Activated CD4-positive, alpha-beta T cell treated with anti-CD3 and anti-CD28 coated beads for 36 hours (primary cell): ENCODE results near the gene JAK1. TPM values are rescaled to one million over a fixed set of nuclear protein-coding genes. Genes with fewer than 3 reads are reported as not detected.
A peak's percentile ranks its signal among the peaks of the same experiment; 100 is the strongest.
"Not testable (repeated sequence)": the region's sequence is repeated elsewhere in the genome, so short reads cannot be mapped to it uniquely, and the experiment has no call there.

ENCODE experiments used
- ATAC-seq: fragments of 200-7000 bp; cut with Tn5 transposase; one replicate; pipeline ENCODE4 v1.10.0; 2021; ENCODE audit warnings: mild to moderate bottlenecking, moderate library complexity
- CTCF ChIA-PET: fragments of 350-600 bp; sonication (Branson Sonifier 250); formaldehyde crosslinking; loops from one replicate; lab custom pipeline; 2021; ENCODE audit warnings: antibody characterized with exemption; lab: Charles Lee
- POLR2A ChIA-PET: fragments of 350-600 bp; sonication (Branson Sonifier 250); formaldehyde crosslinking; loops from one replicate; lab custom pipeline; 2021; ENCODE audit warnings: antibody characterized with exemption, inconsistent platforms; lab: Charles Lee
- DNase-seq: peaks from one replicate; pipeline ENCODE4 v3.0.0-alpha.2; 2020
- H3K27ac Mint-ChIP-seq: one replicate; pipeline ENCODE4 v1.8.0; 2021; ENCODE audit warnings: mixed read lengths
- H3K27me3 Mint-ChIP-seq: one replicate; pipeline ENCODE4 v1.8.0; 2021; ENCODE audit warnings: mixed read lengths
- H3K36me3 Mint-ChIP-seq: one replicate; pipeline ENCODE4 v1.8.0; 2021; ENCODE audit warnings: low read depth, mixed read lengths
- H3K4me1 Mint-ChIP-seq: one replicate; pipeline ENCODE4 v1.8.0; 2021; ENCODE audit warnings: mixed read lengths
- H3K4me3 Mint-ChIP-seq: one replicate; pipeline ENCODE4 v1.8.0; 2021; ENCODE audit warnings: mild to moderate bottlenecking, moderate library complexity, mixed read lengths
- H3K9me3 Mint-ChIP-seq: one replicate; pipeline ENCODE4 v1.8.0; 2021; ENCODE audit warnings: low read depth, mixed read lengths
- intact Hi-C, 2 experiments: fragments of 100-400 bp; cut with DNase I in 1 of 2; cut with micrococcal nuclease in 1 of 2; formaldehyde crosslinking; loops; one replicate each; pipeline versions ENCODE4 v1.14.2 to v1.15.1; 2022 to 2024; cut with DNase I, micrococcal nuclease
- total RNA-seq, 2 experiments: library from RNA; stranded (reverse); gene quantifications; one replicate each; pipeline ENCODE4 v1.2.3, GENCODE V29; 2021

The JAK1 gene
- total RNA-seq, 2 experiments from 2014 or later = 100 to 114 TPM

GRCh38 chr1:64935551-64936155 is 30.7 kb downstream of the JAK1 start:
- ChIA-PET POLR2A (interaction anchor here (1.4 kb wide), 1 partner anchor 58 kb away, joined by 3 read pairs; no protein-coding TSS in a partner anchor), CTCF (no interaction called here)
- Mint-ChIP-seq H3K27ac (no peak overlapping the region), H3K9me3 (peaks cover 6% of the 10 kb centered on the region), H3K36me3 (peaks cover 26% of the 10 kb centered on the region), H3K27me3 (no peaks in the 10 kb centered on the region), H3K4me1 (peaks cover 76% of the 10 kb centered on the region), H3K4me3 (no peak overlapping the region)
- intact Hi-C loops = no loop called here
- DNase-seq = no peak
- no peak for ATAC-seq

GRCh38 chr1:64934878-64935275 is 31.5 kb downstream of the JAK1 start:
- CTCF ChIA-PET = interaction anchor here (0.6 to 1.2 kb wide), 3 partner anchors 12 to 44 kb away, joined by 3 read pairs; no protein-coding TSS in a partner anchor
- H3K36me3 Mint-ChIP-seq = peaks cover 32% of the 10 kb centered on the region
- intact Hi-C loops = no loop called here
- H3K9me3 Mint-ChIP-seq = peaks cover 7% of the 10 kb centered on the region
- POLR2A ChIA-PET = interaction anchor here (0.6 to 1.0 kb wide), 2 partner anchors 10 to 13 kb away, joined by 3 to 5 read pairs; no protein-coding TSS in a partner anchor
- ATAC-seq (no peak), DNase-seq (no peak)
- no peak overlapping the region for H3K4me3 Mint-ChIP-seq
- peaks cover 76% of the 10 kb centered on the region for H3K4me1 Mint-ChIP-seq
- no peaks in the 10 kb centered on the region for H3K27me3 Mint-ChIP-seq
- H3K27ac Mint-ChIP-seq = peak overlapping the region; percentile 81

GRCh38 chr1:64934115-64934877 is 32.1 kb downstream of the JAK1 start:
- no peak for DNase-seq
- Mint-ChIP-seq H3K4me3 (peak overlapping the region; percentile 30), H3K27me3 (no peaks in the 10 kb centered on the region), H3K9me3 (peaks cover 11% of the 10 kb centered on the region), H3K27ac (peak overlapping the region; percentile 81), H3K4me1 (peaks cover 77% of the 10 kb centered on the region), H3K36me3 (peaks cover 34% of the 10 kb centered on the region)
- ATAC-seq = no peak
- ChIA-PET CTCF (interaction anchor here (0.6 to 1.3 kb wide), 8 partner anchors 12 to 180 kb away, joined by 3 to 4 read pairs (median 3); no protein-coding TSS in a partner anchor), POLR2A (interaction anchor here (0.6 to 1.0 kb wide), 2 partner anchors 9 to 12 kb away, joined by 3 to 5 read pairs; no protein-coding TSS in a partner anchor)
- intact Hi-C loops = no loop called here

DNA sequence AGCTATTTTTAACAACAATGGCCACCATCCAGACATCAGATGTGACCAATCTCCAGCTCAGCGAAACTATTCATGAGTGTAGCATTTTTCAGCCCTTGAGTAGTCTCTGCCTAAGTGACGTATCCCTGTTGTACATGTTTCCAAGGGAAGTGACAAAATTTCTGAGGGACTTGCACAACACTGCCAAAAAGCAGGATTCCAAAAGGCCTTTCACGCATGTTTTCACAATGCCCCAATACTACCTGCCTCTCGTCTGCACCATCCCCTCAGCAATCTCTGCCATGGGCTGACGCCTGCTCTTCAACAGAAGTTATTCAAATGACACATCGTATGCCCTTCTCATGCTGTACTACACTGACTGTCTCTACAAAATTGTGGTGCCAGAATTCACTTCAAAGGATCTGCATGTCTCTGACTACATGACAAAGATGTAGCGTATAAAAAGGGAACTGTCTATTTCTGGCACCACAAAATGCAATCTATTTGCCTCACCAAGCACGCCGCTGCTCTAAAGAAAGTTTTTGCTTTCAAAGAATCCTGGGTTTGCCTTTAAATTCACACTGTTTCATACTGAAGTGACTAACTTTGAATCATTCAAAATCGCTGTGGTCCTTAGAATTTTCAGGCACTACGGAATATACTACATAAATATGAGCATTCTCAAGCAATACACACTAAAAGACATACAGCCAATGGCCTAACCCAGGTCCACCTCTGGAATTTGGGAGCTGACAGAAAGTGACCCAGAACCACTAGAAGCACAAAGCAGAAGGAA is 32.9 kb downstream of the JAK1 start:
- CTCF ChIA-PET = interaction anchor here (0.6 to 1.3 kb wide), 9 partner anchors 11 to 179 kb away, joined by 3 to 5 read pairs (median 3); no protein-coding TSS in a partner anchor
- Mint-ChIP-seq H3K9me3 (peaks cover 8% of the 10 kb centered on the region), H3K36me3 (peaks cover 33% of the 10 kb centered on the region), H3K4me1 (peaks cover 79% of the 10 kb centered on the region), H3K27ac (peak overlapping the region; percentile 81), H3K4me3 (peak overlapping the region; percentile 30), H3K27me3 (no peaks in the 10 kb centered on the region)
- peak; percentile 95 for ATAC-seq
- DNase-seq = peak; percentile 61
- POLR2A ChIA-PET = interaction anchor here (1.0 to 1.2 kb wide), 2 partner anchors 11 kb away, joined by 3 to 8 read pairs; no protein-coding TSS in a partner anchor
- intact Hi-C loops = no loop called here

- Mint-ChIP-seq H3K36me3 (peaks cover 31% of the 10 kb centered on the region), H3K4me3 (no peak overlapping the region), H3K27ac (peak overlapping the region; percentile 81), H3K4me1 (peaks cover 81% of the 10 kb centered on the region), H3K9me3 (peaks cover 8% of the 10 kb centered on the region), H3K27me3 (no peaks in the 10 kb centered on the region)
- DNase-seq (no peak), ATAC-seq (no peak)
- intact Hi-C loops = no loop called here
- ChIA-PET POLR2A (interaction anchor here (0.7 to 1.2 kb wide), 2 partner anchors 11 to 116 kb away, joined by 3 to 8 read pairs; no protein-coding TSS in a partner anchor), CTCF (interaction anchor here (0.6 to 1.3 kb wide), 4 partner anchors 15 to 136 kb away, joined by 4 to 5 read pairs (median 4); no protein-coding TSS in a partner anchor)
These were observed 33.4 kb downstream of the JAK1 start for GRCh38 chr1:64932962-64933295.

DNA sequence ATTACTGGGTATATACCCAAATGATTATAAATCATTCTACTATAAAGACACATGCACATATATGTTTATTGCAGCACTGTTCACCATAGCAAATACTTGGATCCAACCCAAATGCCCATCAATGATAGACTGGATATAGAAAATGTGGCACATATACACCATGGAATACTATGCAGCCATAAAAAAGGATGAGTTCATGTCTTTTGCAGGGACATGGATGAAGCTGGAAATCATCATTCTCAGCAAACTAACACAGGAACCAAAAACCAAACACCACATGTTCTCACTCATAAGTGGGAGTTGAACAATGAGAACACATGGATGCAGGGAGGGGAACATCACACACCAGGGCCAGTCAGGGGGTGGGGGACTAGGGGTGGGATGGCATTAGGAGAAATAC is 35.7 kb downstream of the JAK1 start:
- H3K9me3 Mint-ChIP-seq, H3K4me3 Mint-ChIP-seq, intact Hi-C loops, ATAC-seq, DNase-seq, H3K27me3 Mint-ChIP-seq, CTCF ChIA-PET, POLR2A ChIA-PET, H3K27ac Mint-ChIP-seq: not testable (repeated sequence)
- H3K36me3 Mint-ChIP-seq = peaks cover 28% of the 10 kb centered on the region
- H3K4me1 Mint-ChIP-seq = peaks cover 84% of the 10 kb centered on the region

- H3K9me3 Mint-ChIP-seq = peaks cover 8% of the 10 kb centered on the region
- POLR2A ChIA-PET = interaction anchor here (0.7 kb wide), 1 partner anchor 35 kb away, joined by 3 read pairs; no protein-coding TSS in a partner anchor
- peaks cover 83% of the 10 kb centered on the region for H3K4me1 Mint-ChIP-seq
- H3K27me3 Mint-ChIP-seq = no peaks in the 10 kb centered on the region
- H3K4me3 Mint-ChIP-seq = no peak overlapping the region
- H3K36me3 Mint-ChIP-seq = peaks cover 24% of the 10 kb centered on the region
- no peak for DNase-seq
- H3K27ac Mint-ChIP-seq = no peak overlapping the region
- no peak for ATAC-seq
- CTCF ChIA-PET = interaction anchor here (1.0 to 1.1 kb wide), 2 partner anchors 23 to 24 kb away, joined by 4 read pairs; no protein-coding TSS in a partner anchor
- intact Hi-C loops = loop anchor here in 1 of 2 experiments (10.0 kb wide), 1 partner anchor 216 kb away; the partner anchor contains the start of gene AK4
These were observed 37.1 kb downstream of the JAK1 start for GRCh38 chr1:64929221-64929620.

DNA sequence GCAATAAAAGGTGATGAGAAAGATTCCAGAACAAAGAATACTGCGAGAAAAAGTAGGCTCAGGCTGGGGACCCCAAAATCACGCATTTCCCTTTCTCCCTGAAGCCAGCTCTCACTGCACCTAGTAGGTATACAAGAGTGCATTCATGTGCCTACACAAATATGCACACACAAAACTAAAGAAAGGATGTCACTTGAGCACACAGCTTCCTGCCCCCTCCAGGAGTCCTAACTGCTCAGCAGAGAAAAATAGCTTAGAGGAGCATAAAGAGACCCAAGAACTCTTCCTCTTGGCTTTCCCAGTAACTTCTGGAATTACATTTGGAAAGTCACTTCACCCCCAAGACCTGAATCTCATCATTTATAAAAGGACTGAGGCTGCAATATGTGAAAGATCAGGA is 38.0 kb downstream of the JAK1 start:
- ChIA-PET POLR2A (interaction anchor here (0.7 kb wide), 1 partner anchor 34 kb away, joined by 3 read pairs; no protein-coding TSS in a partner anchor), CTCF (interaction anchor here (1.0 to 1.1 kb wide), 3 partner anchors 12 to 23 kb away, joined by 3 to 4 read pairs (median 4); no protein-coding TSS in a partner anchor)
- Mint-ChIP-seq H3K27ac (no peak overlapping the region), H3K4me1 (peaks cover 83% of the 10 kb centered on the region), H3K9me3 (peaks cover 8% of the 10 kb centered on the region), H3K36me3 (peaks cover 23% of the 10 kb centered on the region), H3K4me3 (no peak overlapping the region), H3K27me3 (no peaks in the 10 kb centered on the region)
- intact Hi-C loops = loop anchor here in 1 of 2 experiments (10.0 kb wide), 1 partner anchor 216 kb away; the partner anchor contains the start of gene AK4
- DNase-seq (no peak), ATAC-seq (no peak)

DNA sequence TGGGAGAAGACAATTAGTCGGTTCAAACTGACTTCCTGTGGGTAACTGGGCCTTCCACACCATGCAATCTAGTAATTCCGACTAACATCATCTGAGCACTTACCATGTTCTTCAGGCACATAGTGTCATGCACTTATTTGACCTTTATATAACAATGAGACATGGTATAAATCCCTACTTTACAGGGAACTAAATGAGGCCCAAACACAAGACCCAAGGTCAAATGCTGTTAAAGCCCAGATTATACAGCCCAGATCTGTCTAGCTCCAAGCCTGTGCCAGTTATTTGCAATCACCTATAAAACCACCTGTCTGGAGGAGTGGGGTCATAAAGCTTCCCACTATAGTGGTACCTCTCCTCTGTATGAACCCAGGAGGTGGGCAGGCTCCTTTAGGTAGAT is 40.8 kb downstream of the JAK1 start:
- DNase-seq (no peak), ATAC-seq (no peak)
- intact Hi-C loops = loop anchor here in 1 of 2 experiments (2.0 to 10.0 kb wide), 2 partner anchors 15 to 219 kb away; partner anchors contain the start of gene AK4
- Mint-ChIP-seq H3K27ac (no peak overlapping the region), H3K4me1 (peaks cover 98% of the 10 kb centered on the region), H3K36me3 (peaks cover 12% of the 10 kb centered on the region), H3K4me3 (no peak overlapping the region), H3K9me3 (peaks cover 5% of the 10 kb centered on the region), H3K27me3 (no peaks in the 10 kb centered on the region)
- CTCF ChIA-PET = no interaction called here
- POLR2A ChIA-PET = interaction anchor here (0.6 kb wide), 1 partner anchor 9 kb away, joined by 5 read pairs; no protein-coding TSS in a partner anchor

DNA sequence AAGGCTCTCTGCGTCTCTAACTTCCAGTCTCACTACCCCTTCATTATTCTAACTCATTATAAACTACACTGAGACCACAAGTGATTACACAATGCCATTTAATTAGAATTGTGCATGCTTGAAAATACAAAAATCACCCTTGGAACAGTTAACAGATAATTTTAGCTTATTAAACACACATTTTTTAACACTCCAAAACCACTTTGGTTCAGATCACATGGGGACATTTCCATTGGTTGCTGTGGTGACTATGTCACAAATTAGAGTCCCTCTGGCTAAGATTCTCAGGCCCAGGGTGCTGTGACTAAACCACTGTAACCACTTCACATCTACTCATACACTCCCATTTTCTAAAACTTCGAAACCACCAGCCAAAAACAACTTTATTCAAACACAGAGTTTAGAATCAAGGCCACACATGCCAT is 43.0 kb downstream of the JAK1 start:
- no peaks in the 10 kb centered on the region for H3K27me3 Mint-ChIP-seq
- intact Hi-C loops = loop anchor here (1.0 to 10.0 kb wide), 9 partner anchors 17 to 221 kb away; partner anchors contain the start of genes AK4 (in 1 of the 2) and JAK1 (in 1 of the 2)
- DNase-seq (peak; percentile 64), ATAC-seq (peak; percentile 68)
- CTCF ChIA-PET = interaction anchor here (1.3 to 3.1 kb wide), 5 partner anchors 20 to 151 kb away, joined by 3 to 32 read pairs (median 4); partner anchors contain the start of gene JAK1
- peak overlapping the region; percentile 46 for H3K4me3 Mint-ChIP-seq
- H3K36me3 Mint-ChIP-seq = peaks cover 12% of the 10 kb centered on the region
- POLR2A ChIA-PET = interaction anchor here (0.5 to 2.4 kb wide), 8 partner anchors 11 to 43 kb away, joined by 4 to 13 read pairs (median 5); partner anchors contain the start of gene JAK1
- peak overlapping the region; percentile 88 for H3K27ac Mint-ChIP-seq
- peaks cover 2% of the 10 kb centered on the region for H3K9me3 Mint-ChIP-seq
- peaks cover 95% of the 10 kb centered on the region for H3K4me1 Mint-ChIP-seq
